Measurements from ENCODE around the gene ADGRL1. TPM values are rescaled to one million over a fixed set of nuclear protein-coding genes. Genes with fewer than 3 reads are reported as not detected.

ADGRL1 gene
- total RNA-seq, 1 donor from 2014 or later: 24.0 TPM

GRCh38 chr19:14168259-14168972 lies 37.6 kb downstream of the ADGRL1 start:
- DNase-seq: no peak
- ATAC-seq: no peak
- intact Hi-C loops (cut with micrococcal nuclease): no loop called here

GRCh38 chr19:14167576-14168138 lies 38.3 kb downstream of the ADGRL1 start:
- ATAC-seq: peak; percentile 70
- intact Hi-C loops (cut with micrococcal nuclease): no loop called here
- no peak for DNase-seq

GRCh38 chr19:14166999-14167575 lies 38.9 kb downstream of the ADGRL1 start:
- no peak for DNase-seq
- intact Hi-C loops (cut with micrococcal nuclease): no loop called here
- ATAC-seq: peak; percentile 8

- intact Hi-C loops (cut with micrococcal nuclease): no loop called here
- no peak for ATAC-seq
- DNase-seq: no peak
Measured at GRCh38 chr19:14165990-14166830, 39.8 kb downstream of the ADGRL1 start.

GRCh38 chr19:14164724-14165493 lies 41.1 kb downstream of the ADGRL1 start:
- DNase-seq (no peak), ATAC-seq (no peak)
- intact Hi-C loops (cut with micrococcal nuclease): no loop called here

- no peak for DNase-seq
- ATAC-seq: no peak
- intact Hi-C loops (cut with micrococcal nuclease): no loop called here
Measured at GRCh38 chr19:14164082-14164481, 41.9 kb downstream of the ADGRL1 start.

GRCh38 chr19:14162871-14163297 lies 43.1 kb downstream of the ADGRL1 start:
- ATAC-seq: no peak
- no peak for DNase-seq
- intact Hi-C loops (cut with micrococcal nuclease): no loop called here

- DNase-seq (no peak), ATAC-seq (no peak)
- intact Hi-C loops (cut with micrococcal nuclease): no loop called here
Measured at GRCh38 chr19:14161305-14161704, 44.7 kb downstream of the ADGRL1 start.

- ATAC-seq (no peak), DNase-seq (no peak)
- intact Hi-C loops (cut with micrococcal nuclease): no loop called here
Measured at GRCh38 chr19:14160017-14160703, 45.8 kb downstream of the ADGRL1 start.

GRCh38 chr19:14159059-14159458 lies 46.9 kb downstream of the ADGRL1 start:
- DNase-seq (no peak), ATAC-seq (no peak)
- intact Hi-C loops (cut with micrococcal nuclease): no loop called here

- no peak for ATAC-seq
- DNase-seq: no peak
- intact Hi-C loops (cut with micrococcal nuclease): no loop called here
Measured at GRCh38 chr19:14158276-14159023, 47.5 kb downstream of the ADGRL1 start.

GRCh38 chr19:14156971-14157717 lies 48.8 kb downstream of the ADGRL1 start:
- no peak for DNase-seq
- no peak for ATAC-seq
- intact Hi-C loops (cut with micrococcal nuclease): no loop called here

- intact Hi-C loops (cut with micrococcal nuclease): no loop called here
- no peak for DNase-seq
- no peak for ATAC-seq
Measured at GRCh38 chr19:14156122-14156521, 49.8 kb downstream of the ADGRL1 start.

- intact Hi-C loops (cut with micrococcal nuclease): no loop called here
- no peak for ATAC-seq
- no peak for DNase-seq
Measured at GRCh38 chr19:14155371-14155770, 50.6 kb downstream of the ADGRL1 start.

- intact Hi-C loops (cut with micrococcal nuclease): no loop called here
- no peak for ATAC-seq
- DNase-seq: no peak
Measured at GRCh38 chr19:14152713-14153112, 53.3 kb downstream of the ADGRL1 start.

GRCh38 chr19:14150770-14151661 lies 55.0 kb downstream of the ADGRL1 start:
- no peak for ATAC-seq
- DNase-seq: no peak
- intact Hi-C loops (cut with micrococcal nuclease): no loop called here
